SIG-M5 treated with dmso at 0.1 percent for 504 hours (cell line): ENCODE measurements around the gene SLC39A7.

Source experiments
- DNase-seq: peaks from one replicate; lab custom pipeline; 2025; ENCODE audit not compliant: unreplicated experiment; lab: John Stamatoyannopoulos, UW

Gene SLC39A7, protein sequence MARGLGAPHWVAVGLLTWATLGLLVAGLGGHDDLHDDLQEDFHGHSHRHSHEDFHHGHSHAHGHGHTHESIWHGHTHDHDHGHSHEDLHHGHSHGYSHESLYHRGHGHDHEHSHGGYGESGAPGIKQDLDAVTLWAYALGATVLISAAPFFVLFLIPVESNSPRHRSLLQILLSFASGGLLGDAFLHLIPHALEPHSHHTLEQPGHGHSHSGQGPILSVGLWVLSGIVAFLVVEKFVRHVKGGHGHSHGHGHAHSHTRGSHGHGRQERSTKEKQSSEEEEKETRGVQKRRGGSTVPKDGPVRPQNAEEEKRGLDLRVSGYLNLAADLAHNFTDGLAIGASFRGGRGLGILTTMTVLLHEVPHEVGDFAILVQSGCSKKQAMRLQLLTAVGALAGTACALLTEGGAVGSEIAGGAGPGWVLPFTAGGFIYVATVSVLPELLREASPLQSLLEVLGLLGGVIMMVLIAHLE

DNA sequence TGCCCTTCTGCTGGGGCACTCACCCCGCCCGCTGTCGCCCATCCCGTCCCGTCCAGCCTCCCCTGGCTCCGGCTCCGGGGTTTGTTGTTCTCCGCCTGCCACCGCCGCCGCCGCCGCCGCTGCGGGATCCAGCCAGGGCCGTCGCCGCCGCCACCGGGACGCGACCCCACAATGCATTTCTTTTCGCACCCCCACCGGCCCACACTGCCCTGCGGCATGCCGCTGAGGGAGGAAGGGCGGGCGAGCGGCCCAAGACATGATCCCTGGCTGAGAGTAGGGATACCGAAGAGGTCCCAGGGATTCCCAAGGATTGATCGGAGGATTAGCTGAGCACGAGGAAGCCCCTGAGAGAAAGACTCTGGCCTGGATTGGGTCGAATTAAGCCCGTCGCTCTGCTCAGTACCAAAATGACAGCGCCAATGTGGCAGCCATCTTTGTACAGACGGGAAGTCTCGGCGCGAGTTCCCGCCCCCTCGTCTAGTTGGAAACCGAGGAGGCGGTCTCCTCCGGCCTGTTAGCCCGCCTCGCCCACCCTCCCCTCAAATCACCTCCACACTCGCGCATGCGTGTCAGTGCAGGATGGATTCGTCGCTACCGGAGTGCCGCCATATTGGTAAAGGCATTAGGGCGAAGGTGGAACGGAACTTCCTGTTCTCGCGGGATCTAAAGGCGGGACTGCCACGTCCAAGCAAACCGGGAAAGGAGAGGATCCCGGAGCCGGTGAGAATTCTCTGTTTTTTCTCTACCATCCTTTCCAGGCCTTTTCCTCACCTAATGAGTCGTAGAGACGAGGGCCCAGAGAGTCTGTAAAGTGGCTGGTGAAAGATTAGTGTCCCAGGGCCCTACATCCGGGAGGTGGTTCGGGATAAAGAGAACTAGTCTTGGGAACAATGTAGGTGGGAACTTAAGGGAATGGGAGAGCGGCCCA, at the start of gene SLC39A7, which contains the start of gene RXRB:
Gene SLC39A7, plus strand, starts transcription at position 649 of the 928 bp plus-strand sequence. CDS start 379 bp downstream, outside the sequence.
Gene RXRB, minus strand, starts transcription at position 447 of the 928 bp plus-strand sequence. Its CDS starts 189 bp downstream, at position 258.
- peak; percentile 95 for DNase-seq

DNA sequence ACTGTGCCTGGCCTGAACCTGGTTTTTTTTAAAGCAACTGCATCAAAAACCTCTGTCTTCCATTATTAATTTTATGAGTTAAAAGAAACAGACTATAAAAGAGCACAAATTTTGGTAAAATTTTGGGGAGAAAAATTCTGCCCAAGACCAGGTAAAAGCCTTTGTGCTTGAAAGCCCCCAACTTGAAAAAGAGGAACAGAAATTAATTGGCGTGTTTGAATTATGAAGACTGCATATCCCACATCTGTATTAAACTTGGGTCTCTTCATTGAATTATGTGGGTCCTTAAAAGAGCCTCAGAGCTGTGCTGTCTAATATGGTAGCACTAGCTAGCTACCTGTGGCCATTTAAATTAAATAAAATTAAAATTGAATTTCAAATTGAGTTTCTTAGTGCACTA, 49.6 kb upstream of the SLC39A7 start:
- no peak for DNase-seq

DNA sequence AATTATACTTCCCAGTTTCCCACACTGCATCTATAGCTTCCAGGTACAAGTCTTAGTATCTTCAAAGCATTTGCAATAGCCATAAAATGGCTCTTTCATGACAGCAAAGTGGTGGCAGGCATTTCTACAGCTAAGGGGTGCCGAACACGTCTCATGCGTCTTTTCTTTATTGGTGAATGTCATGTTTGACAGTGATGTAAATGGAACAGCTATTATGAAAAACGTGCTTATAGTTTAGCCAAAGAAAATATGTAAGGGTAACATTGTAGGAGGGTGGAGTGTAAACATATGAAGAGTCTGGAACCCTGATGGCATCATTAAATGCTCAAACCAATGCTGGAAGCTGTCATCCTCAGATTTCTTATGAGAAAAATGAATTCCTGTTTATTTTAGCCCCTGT, 46.3 kb upstream of the SLC39A7 start:
- no peak for DNase-seq

DNA sequence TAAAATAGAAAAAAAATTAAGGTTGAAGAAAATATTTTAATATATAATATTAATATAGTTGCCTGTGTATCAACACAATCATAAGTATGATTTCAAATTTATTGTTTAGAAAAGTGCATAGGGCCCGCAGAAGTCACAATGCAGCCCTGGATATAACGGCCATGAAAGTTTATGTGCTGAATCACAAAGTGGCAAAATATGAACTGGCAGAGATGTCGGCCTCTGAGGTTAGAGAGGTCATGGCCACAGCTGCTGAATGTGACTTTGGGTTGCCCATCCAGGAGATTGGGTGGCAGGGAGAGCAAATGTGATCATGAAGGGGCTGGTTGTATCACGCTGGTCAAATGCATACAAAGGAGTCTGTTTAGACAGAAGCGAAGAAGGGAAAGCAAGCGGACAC, 44.1 kb upstream of the SLC39A7 start:
- DNase-seq: no peak

DNA sequence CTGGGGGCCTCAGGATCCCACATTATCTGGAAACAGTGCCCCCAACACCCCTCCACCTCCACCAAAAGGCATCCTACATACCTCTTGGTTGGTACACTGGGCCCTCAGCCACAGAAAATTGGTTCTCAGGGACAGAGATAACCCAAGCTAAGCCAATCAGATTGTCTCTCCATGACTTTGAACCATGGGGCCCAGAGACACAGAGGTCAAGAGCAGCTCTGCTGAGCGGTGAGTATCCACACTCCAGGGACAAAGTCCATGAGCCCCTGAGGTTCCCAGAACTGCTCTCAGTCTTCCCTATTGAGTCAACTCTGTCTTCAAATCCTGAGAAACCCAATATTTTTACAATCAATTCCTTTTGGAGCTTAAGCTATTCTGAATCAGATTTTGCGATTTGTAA, 43.7 kb upstream of the SLC39A7 start:
- DNase-seq: no peak

DNA sequence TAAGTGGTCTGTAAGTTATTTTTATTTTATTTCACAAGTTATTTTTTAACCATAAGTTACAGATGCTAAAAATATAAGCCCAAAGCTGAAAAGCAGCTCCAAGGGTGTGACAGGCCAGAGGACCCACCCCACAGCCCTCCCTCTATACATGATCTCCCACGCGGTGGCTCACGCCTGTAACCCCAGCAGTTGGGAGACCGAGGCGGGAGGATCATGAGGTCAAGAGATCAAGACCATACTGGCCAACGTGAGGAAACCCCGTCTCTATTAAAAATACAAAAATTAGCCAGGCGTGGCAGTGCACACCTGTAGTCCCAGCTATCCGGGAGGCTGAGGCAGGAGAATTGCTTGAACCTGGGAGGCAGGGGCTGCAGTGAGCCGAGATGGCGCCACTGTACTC, 40.6 kb upstream of the SLC39A7 start:
- no peak for DNase-seq

DNA sequence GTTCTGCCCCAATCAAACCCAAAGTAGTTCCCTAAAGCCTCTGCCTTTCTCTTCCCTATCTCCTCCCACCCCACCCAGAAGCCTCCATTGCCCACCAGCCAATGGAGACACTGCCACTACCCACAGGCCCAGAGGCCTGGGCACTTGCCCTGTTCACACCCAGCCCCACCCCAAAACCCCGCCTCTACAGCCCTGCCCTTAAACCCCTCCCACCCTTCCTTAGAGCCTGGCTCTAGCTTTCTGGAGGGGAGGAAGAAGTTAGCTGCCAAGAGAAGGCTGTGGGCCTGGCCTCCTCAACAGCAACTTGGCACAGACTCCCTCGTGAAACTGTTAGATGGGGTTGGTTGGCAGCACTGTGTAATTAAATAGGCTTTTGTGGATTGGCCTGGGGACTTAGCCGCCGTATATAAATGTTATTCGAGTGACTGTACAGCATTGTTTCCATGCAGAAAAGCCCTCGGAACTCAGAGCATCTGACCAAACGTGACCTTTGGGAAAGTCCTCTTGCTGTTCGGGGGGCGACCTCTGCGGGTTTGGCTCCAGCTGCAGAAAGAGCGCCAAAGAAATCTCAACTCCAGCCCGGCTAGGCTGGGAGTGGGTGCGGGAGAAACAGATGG, 39.8 kb upstream of the SLC39A7 start:
- peak; percentile 56 for DNase-seq

DNA sequence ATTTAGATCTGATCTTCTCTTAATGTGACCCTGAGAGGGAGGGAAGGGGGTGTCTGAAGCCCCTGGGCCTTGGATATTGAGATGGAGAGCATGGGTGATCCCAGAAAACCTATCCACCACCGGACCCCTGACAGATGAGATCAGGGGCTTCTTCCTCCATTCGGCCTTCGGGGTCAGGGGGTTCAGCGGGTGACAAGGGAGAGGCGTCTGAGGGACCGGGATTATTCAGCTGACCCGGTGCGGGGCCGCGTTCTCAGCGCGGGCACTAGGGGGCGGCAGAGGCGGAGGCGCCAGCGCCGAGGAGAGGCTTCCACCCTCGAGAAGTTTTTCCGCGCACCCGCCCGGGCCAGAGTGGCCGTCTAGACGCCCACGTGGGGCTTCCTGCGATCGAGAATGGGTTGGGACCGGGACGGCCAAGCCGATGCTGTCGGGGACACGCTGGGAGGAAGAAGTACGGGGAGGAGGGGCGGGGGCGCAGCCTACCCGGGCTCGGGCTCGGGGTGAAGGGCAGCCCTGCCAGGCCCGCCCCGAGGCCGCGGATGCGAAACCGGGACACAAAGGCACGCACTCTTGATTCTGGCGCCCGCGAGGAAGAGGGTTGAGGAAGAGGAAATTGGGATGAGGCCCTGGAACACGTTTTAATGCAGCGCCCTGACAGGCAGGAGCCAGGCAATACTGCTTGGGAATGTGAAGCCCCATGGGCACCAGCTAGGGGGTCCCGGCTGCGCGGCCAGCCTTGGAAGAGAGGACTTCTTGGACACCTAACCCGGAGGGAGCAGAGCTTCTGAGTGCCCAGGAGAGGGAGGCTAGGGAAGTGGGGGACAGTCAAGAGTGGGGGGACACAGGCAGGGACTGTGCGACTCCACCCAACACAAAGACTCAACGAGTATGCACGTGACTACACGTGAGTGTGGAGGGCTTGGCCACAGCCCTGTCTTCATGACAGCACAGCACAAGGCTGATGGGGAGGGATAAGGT, 39.0 kb upstream of the SLC39A7 start:
- DNase-seq: peak; percentile 45

DNA sequence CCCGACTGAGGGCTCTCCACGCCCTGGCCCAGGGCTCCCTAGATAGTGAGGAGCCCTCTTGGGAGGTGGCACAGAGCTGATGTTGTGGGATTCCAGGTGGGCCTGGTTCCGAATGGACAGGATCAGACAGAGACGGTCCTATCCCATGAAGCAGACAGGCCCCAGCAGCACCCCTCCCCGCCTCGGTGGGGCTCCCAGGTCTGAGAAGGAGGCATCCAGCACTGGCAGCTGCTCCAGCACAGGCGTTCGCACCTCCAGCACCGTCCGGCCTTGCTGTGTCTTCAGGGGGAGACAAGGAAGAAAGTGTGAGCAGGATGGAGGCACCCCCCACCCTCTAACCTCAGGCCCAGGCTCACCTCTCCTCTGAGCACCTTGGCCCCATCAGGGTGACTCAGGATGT, 37.1 kb upstream of the SLC39A7 start:
- no peak for DNase-seq

DNA sequence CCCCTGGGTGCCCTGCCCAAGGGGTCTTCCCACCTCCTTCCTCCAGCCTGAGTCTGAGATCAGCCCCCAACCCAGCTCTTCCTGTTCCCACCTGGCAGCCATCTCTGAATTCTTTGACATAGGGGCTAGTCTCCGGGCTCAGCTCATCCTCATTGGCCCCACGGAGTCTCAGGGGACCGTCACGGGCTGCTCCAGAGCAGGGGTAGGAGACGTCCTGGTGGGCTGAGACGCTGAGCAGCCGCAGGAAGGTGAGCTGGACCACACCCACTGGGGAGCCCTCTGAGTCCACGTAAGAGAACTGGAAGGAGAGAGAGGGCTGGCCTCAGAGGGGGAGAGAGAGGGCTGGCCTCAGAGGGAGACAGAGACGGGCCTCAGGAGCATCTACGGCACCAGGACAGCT, 36.5 kb upstream of the SLC39A7 start:
- DNase-seq: no peak

DNA sequence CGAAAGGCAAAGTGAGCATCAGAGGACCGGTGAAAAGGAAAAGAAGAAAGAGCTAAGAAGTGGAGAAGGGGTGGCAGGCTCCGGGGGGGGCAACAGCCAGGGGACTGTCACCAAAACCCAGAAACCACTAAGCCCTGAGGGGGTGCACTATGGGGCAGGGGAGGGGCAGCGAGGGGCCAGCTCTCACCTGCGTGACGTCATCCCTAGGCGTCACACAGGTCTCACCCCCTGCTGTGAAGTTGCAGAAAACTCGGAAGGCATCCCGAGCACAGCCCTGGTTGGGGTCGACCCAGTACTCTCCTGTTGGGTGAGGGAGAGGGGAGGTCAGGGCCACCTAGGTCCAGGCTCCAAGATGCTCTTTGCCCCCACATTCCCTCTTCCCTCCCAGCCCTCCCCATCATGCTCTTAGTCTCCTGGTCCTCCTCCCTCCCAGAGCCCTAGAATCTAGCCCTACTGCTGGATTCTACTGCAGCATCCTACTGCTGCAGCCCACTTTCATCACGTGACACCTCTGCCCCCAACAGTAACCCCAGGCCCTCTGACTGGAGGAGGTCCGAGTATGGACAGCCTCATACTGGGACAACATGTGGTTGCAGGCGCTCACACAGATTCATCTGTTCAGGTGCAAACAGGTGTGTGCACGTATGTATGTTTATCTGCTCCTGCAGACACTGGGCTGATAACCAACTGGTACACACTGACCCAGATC, 35.8 kb upstream of the SLC39A7 start:
- no peak for DNase-seq

DNA sequence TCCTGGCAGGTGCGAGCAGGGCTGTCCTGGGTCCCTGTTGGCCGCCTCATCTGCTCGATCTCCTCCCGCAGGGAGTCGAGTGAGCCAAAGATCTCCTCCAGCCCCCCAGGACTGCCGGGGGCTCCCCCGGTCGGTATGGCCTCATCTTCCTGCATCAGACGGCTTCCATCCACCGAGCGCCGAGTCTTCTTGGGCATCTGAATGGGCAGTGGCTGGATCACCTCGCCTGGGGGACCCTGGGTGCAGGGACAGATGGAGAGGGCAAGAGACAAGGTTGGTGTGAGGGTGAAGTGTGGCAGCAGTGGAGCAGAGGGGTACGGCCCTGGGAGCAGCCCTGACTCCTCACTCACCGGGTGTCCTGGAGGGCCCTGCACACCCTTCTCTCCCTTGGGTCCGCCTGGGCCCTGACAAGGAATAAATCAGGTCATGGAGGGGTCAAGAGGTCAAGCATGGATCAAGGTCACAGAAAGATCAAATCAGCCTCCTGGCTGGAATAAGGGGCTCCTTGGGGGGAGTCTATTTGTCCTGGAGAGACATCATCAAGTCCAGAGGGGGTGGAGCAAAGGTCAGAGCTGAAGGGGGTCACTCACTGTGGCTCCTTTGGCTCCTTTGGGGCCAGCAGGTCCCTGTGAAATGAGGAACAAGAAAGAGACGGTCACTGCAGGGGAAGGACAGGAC, 34.9 kb upstream of the SLC39A7 start:
- no peak for DNase-seq

DNA sequence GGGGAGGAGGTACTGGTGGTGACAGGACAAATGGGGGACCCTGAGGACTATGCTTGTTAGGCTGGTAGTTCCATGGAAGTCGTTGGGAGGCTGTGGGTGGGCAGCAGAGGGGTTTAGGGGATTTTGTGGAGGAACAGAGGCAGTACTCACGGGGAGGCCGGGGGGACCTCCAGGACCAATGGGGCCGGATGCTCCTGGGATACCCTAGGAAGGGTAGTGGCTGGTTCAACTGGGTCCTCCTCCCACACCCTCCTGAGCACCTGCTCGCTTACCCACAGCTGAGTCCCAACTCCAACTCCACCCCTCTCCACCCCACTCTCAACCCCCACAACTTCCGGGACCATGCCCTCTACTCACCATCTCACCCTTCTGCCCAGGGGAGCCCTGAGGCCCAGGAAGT, 34.3 kb upstream of the SLC39A7 start:
- DNase-seq: no peak

DNA sequence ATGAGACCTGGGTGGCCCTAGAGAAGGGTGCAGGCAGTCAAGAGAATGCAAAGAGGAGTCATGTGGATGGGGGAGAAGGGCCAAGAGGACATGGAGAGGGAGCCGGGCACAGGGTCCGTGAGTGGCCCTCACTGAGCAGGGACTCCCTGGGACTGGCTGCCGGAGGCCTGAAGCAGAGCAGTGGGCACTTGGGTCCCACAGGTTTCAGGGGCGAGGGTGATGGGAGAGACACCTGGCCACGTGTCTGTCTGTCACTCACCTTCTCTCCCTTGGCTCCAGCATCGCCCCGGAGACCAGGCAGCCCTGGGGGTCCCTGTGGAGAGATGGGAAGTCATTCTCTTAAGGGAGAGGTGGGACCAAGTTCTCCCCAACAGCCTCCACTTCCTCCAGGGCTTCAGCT, 33.9 kb upstream of the SLC39A7 start:
- no peak for DNase-seq

DNA sequence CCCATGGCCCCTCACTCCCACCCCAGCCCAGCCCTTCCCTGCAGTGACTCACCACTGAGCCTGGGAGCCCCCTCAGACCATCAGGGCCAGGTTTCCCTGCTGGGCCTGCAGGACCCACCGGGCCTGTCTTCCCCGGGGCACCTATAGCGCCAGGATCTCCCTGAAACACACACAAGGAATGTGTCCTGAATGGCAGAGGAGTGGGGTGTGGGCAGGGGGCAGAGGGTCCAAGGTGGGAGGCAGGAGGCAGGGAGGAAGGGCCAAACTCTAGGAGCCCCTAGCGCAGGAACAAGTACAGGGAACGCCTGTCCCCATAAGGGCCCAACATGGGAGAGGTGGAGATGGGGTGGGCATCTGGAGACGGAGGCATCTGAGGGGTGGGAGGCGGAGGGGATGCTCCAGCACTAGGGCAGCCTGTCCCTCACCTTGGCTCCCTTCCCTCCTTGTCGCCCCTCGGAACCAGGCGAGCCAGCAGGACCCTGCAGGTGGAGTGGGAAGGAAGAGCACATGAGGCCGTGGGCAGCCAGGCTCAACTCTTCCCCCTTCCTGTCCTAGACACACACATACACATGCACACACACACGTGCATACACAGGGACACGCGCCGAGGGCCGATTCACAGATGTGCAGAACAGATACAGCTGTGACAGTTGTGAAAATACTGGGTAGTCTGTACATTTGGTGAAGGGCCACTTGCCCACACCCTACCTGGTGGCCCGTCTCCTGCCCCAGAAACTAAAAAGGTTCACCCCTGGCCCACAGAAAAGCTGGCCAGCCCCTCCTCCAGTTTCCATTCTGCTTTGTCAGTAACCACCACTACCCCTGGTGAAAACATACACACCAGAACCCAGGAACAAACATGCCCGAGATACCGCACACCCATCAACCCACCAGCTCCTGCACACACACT, 33.0 kb upstream of the SLC39A7 start:
- no peak for DNase-seq

DNA sequence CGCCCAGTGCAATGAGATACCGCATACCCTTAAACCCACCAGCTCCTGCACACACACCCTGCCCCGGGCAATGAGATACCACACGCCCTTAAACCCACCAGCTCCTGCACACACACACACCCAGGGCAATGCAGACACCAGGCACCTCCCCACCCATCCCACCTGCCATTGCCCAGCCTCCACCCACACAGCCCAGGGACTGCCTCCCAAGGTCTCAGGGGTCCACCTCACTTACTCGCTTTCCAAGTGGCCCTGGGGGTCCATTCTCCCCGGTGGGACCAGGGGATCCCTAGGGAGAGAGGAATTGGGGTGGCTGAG, 32.4 kb upstream of the SLC39A7 start:
- DNase-seq: no peak

DNA sequence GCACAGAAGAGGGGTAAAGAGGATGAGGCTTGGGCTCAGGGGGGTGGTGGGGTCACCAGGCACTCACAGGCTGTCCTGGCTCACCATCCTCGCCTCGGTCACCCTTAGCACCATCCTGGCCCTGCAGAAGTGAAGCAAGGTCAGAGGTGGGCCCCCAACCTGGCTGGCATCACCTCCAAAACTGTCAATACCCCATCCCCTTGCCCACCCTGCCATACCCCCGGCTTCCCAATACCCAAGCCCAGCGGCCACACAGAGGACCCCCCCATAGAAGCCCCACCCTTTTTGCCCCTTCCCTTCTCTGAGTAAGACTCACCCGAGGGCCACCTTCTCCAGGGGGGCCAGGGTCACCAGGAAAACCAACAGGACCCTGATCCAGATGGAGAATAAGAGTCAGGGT, 32.0 kb upstream of the SLC39A7 start:
- no peak for DNase-seq
